ENCODE measurements around the gene EVI2B.
"Not testable (repeated sequence)": the region's sequence is repeated elsewhere in the genome, so short reads cannot be mapped to it uniquely, and the experiment has no call there.

Gene EVI2B

GRCh38 chr17:31313982-31314781 is at the start of gene EVI2B:
EVI2B (minus strand) TSS chr17:31314054; CDS start chr17:31305609, 8,445 bp downstream.
- no peak for DNase-seq (ENCODE audit: extremely low read depth, low read depth)

GRCh38 chr17:31357839-31358394 is 44.1 kb upstream of the EVI2B start:
- TF ChIP-seq CTCF (IDR thresholded peaks at IDR 0.05; ENCODE audit: low read depth, low read length): no peak
- peak; percentile 19 for DNase-seq (ENCODE audit: extremely low read depth, low read depth)

More at GRCh38 chr17:31313982-31314781, at the start of gene EVI2B:
- TF ChIP-seq CTCF (IDR thresholded peaks at IDR 0.05; ENCODE audit: low read depth, low read length): no peak

- no peak for TF ChIP-seq CTCF (IDR thresholded peaks at IDR 0.05; ENCODE audit: low read depth, low read length)
- DNase-seq (ENCODE audit: extremely low read depth, low read depth): no peak
These were observed 43.2 kb upstream of the EVI2B start for GRCh38 chr17:31357091-31357490.

- no peak for TF ChIP-seq CTCF (IDR thresholded peaks at IDR 0.05; ENCODE audit: low read depth, low read length)
These were observed 42.1 kb upstream of the EVI2B start for GRCh38 chr17:31355935-31356334.

GRCh38 chr17:31349454-31349853 is 35.6 kb upstream of the EVI2B start:
- no peak for DNase-seq (ENCODE audit: extremely low read depth, low read depth)
- TF ChIP-seq CTCF (IDR thresholded peaks at IDR 0.05; ENCODE audit: low read depth, low read length): no peak

More at GRCh38 chr17:31355935-31356334, 42.1 kb upstream of the EVI2B start:
- DNase-seq (ENCODE audit: extremely low read depth, low read depth): no peak

- DNase-seq (ENCODE audit: extremely low read depth, low read depth): not testable (repeated sequence)
These were observed 31.4 kb upstream of the EVI2B start for GRCh38 chr17:31345191-31345747.

GRCh38 chr17:31339906-31340661 is 26.2 kb upstream of the EVI2B start:
- no peak for DNase-seq (ENCODE audit: extremely low read depth, low read depth)
- no peak for TF ChIP-seq CTCF (IDR thresholded peaks at IDR 0.05; ENCODE audit: low read depth, low read length)

Data from AG09319 (cell line).